GM23338 (cell line): Measurements from ENCODE around the gene ZNF322. TPM values are rescaled to one million over a fixed set of nuclear protein-coding genes. Genes with fewer than 3 reads are reported as not detected.

ENCODE experiments used
- ATAC-seq: fragments of 200-7000 bp; cut with Tn5 transposase; 3 replicates; pipeline ENCODE4 v1.9.1; 2020
- DNase-seq: peaks from one replicate; pipeline ENCODE4 v3.0.0-alpha.2; 2015; ENCODE audit warnings: low spot score
- H2AFZ ChIP-seq: fragments of 200-600 bp; sonication (generic); 2 replicates; pipeline ENCODE4 v1.8.0; 2016; ENCODE audit warnings: antibody characterized with exemption, mild to moderate bottlenecking, moderate library complexity
- H3F3A ChIP-seq: fragments of 200-600 bp; sonication (generic); replicated peaks from 2 replicates; pipeline ENCODE4 v1.8.0; 2017; ENCODE audit warnings: antibody characterized with exemption, mixed run types, low read depth
- H3K27ac ChIP-seq: fragments of 200-600 bp; sonication (generic); 2 replicates; pipeline ENCODE4 v1.6.1; 2016; ENCODE audit warnings: low read depth
- H3K27me3 ChIP-seq: fragments of 200-600 bp; sonication (generic); 2 replicates; pipeline ENCODE4 v1.8.0; 2016; ENCODE audit warnings: mild to moderate bottlenecking, mixed run types, moderate library complexity; ENCODE audit not compliant: insufficient read depth
- H3K36me3 ChIP-seq: fragments of 200-600 bp; sonication (generic); 2 replicates; pipeline ENCODE4 v1.8.0; 2016; ENCODE audit warnings: mild to moderate bottlenecking; ENCODE audit not compliant: insufficient read depth
- H3K4me1 ChIP-seq: fragments of 200-600 bp; sonication (generic); 2 replicates; pipeline ENCODE4 v1.8.0; 2016; ENCODE audit warnings: mild to moderate bottlenecking, moderate library complexity; ENCODE audit not compliant: insufficient read depth
- H3K4me2 ChIP-seq: fragments of 200-600 bp; sonication (generic); 2 replicates; pipeline ENCODE4 v1.7.1; 2017; ENCODE audit warnings: mixed run types
- H3K4me3 ChIP-seq: fragments of 200-600 bp; sonication (generic); 2 replicates; pipeline ENCODE4 v1.6.1; 2016; ENCODE audit warnings: mixed run types
- H3K79me2 ChIP-seq: fragments of 200-600 bp; sonication (generic); replicated peaks from 2 replicates; pipeline ENCODE4 v1.8.0; 2017; ENCODE audit warnings: mild to moderate bottlenecking; ENCODE audit not compliant: insufficient read depth
- H3K9me2 ChIP-seq: fragments of 200-600 bp; sonication (generic); 2 replicates; pipeline ENCODE4 v1.8.0; 2017; ENCODE audit not compliant: insufficient read depth
- H4K20me1 ChIP-seq: fragments of 200-600 bp; sonication (generic); replicated peaks from 2 replicates; pipeline ENCODE4 v1.8.0; 2017; ENCODE audit warnings: mild to moderate bottlenecking; ENCODE audit not compliant: insufficient read depth
- H3K27ac Mint-ChIP-seq: 2 replicates; pipeline ENCODE4 v1.8.0; 2020; ENCODE audit warnings: inconsistent platforms, mild to moderate bottlenecking, moderate library complexity, mixed read lengths
- H3K27me3 Mint-ChIP-seq: 3 replicates; pipeline ENCODE4 v1.8.0; 2022; ENCODE audit warnings: low read depth, mild to moderate bottlenecking, moderate library complexity, mixed read lengths, inconsistent platforms; ENCODE audit not compliant: insufficient read depth, poor library complexity
- H3K36me3 Mint-ChIP-seq: 3 replicates; pipeline ENCODE4 v1.8.0; 2021; ENCODE audit warnings: low read depth, mild to moderate bottlenecking, inconsistent platforms, moderate library complexity, mixed read lengths
- H3K4me1 Mint-ChIP-seq: 3 replicates; pipeline ENCODE4 v1.8.0; 2020; ENCODE audit warnings: mild to moderate bottlenecking, inconsistent platforms, mixed read lengths
- H3K4me3 Mint-ChIP-seq: 3 replicates; pipeline ENCODE4 v1.8.0; 2021; ENCODE audit warnings: moderate library complexity, mild to moderate bottlenecking, inconsistent platforms, mixed read lengths
- H3K9me3 Mint-ChIP-seq: 3 replicates; pipeline ENCODE4 v1.8.0; 2020; ENCODE audit warnings: moderate library complexity, mild to moderate bottlenecking, inconsistent platforms, mixed read lengths
- EZH2 ChIP-seq: fragments of 200-600 bp; sonication (generic); IDR thresholded peaks from one replicate; pipeline ENCODE4 v1.8.0; 2017; ENCODE audit warnings: antibody characterized with exemption, mild to moderate bottlenecking, low read depth; ENCODE audit not compliant: unreplicated experiment
- EZH2phosphoT487 ChIP-seq: fragments of 200-600 bp; sonication (generic); IDR thresholded peaks from one replicate; pipeline ENCODE4 v1.8.1; 2018; ENCODE audit warnings: antibody characterized with exemption; ENCODE audit not compliant: unreplicated experiment
- POLR2AphosphoS5 ChIP-seq: IDR thresholded peaks from 2 replicates; pipeline ENCODE4 v1.6.1; 2016; ENCODE audit warnings: antibody characterized with exemption, low read depth
- STAT1 ChIP-seq: IDR thresholded peaks from one replicate; pipeline ENCODE4 v1.6.1; 2016; ENCODE audit warnings: antibody characterized with exemption; ENCODE audit not compliant: unreplicated experiment
- ZNF114 ChIP-seq: fragments of 250-450 bp; sonication (Bioruptor Pico); IDR thresholded peaks from 2 replicates; pipeline ENCODE4 v1.5.0; 2020; ENCODE audit warnings: mild to moderate bottlenecking, moderate library complexity
- polyA plus RNA-seq: library from polyadenylated mRNA; unstranded; fragments of >200 nt; fragmentation: Nextera tagmentation; extraction: Ambion mirVana; gene quantifications from 2 replicates; pipeline ENCODE4 v1.2.1, GENCODE V29; 2016
- total RNA-seq: library from RNA; depleted of rRNA; stranded (reverse); fragments of >200 nt; shearing (Covaris generic); gene quantifications from 2 replicates; pipeline ENCODE4 v1.2.3, GENCODE V29; 2014
- TF ChIP-seq, protein P1 (sequence below): IDR thresholded peaks from one replicate; pipeline ENCODE4 v1.6.1; 2018; ENCODE audit warnings: antibody characterized with exemption; ENCODE audit not compliant: unreplicated experiment
- TF ChIP-seq, protein P2 (sequence below): fragments of 250-450 bp; sonication (Bioruptor Pico); IDR thresholded peaks from 2 replicates; pipeline ENCODE4 v1.5.0; 2020; ENCODE audit warnings: mild to moderate bottlenecking, moderate library complexity

The ZNF322 gene
- total and polyA plus RNA-seq, 2 experiments from 2014 or later: 43.3 to 61.0 TPM

GRCh38 chr6:26613201-26613600 is 46.3 kb downstream of the ZNF322 start (continued):
- TF ChIP-seq, protein P1, sequence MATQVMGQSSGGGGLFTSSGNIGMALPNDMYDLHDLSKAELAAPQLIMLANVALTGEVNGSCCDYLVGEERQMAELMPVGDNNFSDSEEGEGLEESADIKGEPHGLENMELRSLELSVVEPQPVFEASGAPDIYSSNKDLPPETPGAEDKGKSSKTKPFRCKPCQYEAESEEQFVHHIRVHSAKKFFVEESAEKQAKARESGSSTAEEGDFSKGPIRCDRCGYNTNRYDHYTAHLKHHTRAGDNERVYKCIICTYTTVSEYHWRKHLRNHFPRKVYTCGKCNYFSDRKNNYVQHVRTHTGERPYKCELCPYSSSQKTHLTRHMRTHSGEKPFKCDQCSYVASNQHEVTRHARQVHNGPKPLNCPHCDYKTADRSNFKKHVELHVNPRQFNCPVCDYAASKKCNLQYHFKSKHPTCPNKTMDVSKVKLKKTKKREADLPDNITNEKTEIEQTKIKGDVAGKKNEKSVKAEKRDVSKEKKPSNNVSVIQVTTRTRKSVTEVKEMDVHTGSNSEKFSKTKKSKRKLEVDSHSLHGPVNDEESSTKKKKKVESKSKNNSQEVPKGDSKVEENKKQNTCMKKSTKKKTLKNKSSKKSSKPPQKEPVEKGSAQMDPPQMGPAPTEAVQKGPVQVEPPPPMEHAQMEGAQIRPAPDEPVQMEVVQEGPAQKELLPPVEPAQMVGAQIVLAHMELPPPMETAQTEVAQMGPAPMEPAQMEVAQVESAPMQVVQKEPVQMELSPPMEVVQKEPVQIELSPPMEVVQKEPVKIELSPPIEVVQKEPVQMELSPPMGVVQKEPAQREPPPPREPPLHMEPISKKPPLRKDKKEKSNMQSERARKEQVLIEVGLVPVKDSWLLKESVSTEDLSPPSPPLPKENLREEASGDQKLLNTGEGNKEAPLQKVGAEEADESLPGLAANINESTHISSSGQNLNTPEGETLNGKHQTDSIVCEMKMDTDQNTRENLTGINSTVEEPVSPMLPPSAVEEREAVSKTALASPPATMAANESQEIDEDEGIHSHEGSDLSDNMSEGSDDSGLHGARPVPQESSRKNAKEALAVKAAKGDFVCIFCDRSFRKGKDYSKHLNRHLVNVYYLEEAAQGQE: no peak
- no peak for TF ChIP-seq STAT1
- TF ChIP-seq EZH2: no peak

DNA sequence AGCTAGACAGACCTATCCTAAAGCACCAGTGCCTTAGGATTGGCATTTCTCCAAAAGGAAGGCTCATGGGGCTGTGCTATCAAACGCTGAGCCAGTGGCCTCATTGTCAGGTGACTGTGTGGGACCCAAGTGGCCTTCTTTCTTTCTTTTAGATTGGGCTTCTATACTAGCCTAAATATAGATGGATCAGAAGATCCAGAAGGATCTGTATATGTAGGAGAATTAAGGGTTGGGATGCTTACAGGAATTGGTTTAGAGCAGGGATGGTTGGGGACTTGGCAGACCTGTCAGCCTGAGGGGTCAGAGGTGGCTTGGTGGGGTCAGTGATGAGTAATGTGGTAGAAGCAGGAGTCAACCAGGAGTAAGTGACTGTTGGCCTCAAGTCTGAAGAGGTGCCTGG is 47.9 kb downstream of the ZNF322 start:
- Mint-ChIP-seq H3K27ac (no peak overlapping the region), H3K36me3 (no peaks in the 10 kb centered on the region), H3K4me1 (peaks cover 16% of the 10 kb centered on the region), H3K9me3 (peaks cover 15% of the 10 kb centered on the region; the same call in 2 of the 3 replicates), H3K4me3 (no peak overlapping the region; the same call in 2 of the 3 replicates), H3K27me3 (peaks cover 47% of the 10 kb centered on the region)
- Histone ChIP-seq H3K27me3 (peaks cover 73% of the 10 kb centered on the region), H3K4me2 (no peak overlapping the region), H3K4me3 (no peak overlapping the region), H3K36me3 (no peaks in the 10 kb centered on the region), H2AFZ (no peak overlapping the region), H3K27ac (no peak overlapping the region), H3K4me1 (peaks cover 12% of the 10 kb centered on the region; the same call in 1 of the 2 replicates), H3F3A (0 out of 2 replicates have a peak, but pooled peaks cover 7% of the 10 kb centered on the region), H3K9me2 (no peaks in the 10 kb centered on the region), H4K20me1 (no peaks in the 10 kb centered on the region), H3K79me2 (no peaks in the 10 kb centered on the region)
- ATAC-seq (no peak), DNase-seq (no peak)
- TF ChIP-seq, protein P2, sequence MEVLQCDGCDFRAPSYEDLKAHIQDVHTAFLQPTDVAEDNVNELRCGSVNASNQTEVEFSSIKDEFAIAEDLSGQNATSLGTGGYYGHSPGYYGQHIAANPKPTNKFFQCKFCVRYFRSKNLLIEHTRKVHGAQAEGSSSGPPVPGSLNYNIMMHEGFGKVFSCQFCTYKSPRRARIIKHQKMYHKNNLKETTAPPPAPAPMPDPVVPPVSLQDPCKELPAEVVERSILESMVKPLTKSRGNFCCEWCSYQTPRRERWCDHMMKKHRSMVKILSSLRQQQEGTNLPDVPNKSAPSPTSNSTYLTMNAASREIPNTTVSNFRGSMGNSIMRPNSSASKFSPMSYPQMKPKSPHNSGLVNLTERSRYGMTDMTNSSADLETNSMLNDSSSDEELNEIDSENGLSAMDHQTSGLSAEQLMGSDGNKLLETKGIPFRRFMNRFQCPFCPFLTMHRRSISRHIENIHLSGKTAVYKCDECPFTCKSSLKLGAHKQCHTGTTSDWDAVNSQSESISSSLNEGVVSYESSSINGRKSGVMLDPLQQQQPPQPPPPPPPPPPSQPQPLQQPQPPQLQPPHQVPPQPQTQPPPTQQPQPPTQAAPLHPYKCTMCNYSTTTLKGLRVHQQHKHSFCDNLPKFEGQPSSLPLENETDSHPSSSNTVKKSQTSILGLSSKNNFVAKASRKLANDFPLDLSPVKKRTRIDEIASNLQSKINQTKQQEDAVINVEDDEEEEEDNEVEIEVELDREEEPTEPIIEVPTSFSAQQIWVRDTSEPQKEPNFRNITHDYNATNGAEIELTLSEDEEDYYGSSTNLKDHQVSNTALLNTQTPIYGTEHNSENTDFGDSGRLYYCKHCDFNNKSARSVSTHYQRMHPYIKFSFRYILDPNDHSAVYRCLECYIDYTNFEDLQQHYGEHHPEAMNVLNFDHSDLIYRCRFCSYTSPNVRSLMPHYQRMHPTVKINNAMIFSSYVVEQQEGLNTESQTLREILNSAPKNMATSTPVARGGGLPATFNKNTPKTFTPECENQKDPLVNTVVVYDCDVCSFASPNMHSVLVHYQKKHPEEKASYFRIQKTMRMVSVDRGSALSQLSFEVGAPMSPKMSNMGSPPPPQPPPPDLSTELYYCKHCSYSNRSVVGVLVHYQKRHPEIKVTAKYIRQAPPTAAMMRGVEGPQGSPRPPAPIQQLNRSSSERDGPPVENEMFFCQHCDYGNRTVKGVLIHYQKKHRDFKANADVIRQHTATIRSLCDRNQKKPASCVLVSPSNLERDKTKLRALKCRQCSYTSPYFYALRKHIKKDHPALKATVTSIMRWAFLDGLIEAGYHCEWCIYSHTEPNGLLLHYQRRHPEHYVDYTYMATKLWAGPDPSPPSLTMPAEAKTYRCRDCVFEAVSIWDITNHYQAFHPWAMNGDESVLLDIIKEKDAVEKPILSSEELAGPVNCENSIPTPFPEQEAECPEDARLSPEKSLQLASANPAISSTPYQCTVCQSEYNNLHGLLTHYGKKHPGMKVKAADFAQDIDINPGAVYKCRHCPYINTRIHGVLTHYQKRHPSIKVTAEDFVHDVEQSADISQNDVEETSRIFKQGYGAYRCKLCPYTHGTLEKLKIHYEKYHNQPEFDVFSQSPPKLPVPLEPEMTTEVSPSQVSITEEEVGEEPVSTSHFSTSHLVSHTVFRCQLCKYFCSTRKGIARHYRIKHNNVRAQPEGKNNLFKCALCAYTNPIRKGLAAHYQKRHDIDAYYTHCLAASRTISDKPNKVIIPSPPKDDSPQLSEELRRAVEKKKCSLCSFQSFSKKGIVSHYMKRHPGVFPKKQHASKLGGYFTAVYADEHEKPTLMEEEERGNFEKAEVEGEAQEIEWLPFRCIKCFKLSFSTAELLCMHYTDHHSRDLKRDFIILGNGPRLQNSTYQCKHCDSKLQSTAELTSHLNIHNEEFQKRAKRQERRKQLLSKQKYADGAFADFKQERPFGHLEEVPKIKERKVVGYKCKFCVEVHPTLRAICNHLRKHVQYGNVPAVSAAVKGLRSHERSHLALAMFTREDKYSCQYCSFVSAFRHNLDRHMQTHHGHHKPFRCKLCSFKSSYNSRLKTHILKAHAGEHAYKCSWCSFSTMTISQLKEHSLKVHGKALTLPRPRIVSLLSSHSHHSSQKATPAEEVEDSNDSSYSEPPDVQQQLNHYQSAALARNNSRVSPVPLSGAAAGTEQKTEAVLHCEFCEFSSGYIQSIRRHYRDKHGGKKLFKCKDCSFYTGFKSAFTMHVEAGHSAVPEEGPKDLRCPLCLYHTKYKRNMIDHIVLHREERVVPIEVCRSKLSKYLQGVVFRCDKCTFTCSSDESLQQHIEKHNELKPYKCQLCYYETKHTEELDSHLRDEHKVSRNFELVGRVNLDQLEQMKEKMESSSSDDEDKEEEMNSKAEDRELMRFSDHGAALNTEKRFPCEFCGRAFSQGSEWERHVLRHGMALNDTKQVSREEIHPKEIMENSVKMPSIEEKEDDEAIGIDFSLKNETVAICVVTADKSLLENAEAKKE (CRISPR knock-in tag): no peak
- TF ChIP-seq EZH2phosphoT487 (no peak), POLR2AphosphoS5 (no peak), ZNF114 (no peak)
